Measurements from ENCODE around the gene FUOM.

- TF ChIP-seq EP300 (IDR thresholded peaks at IDR 0.05; ENCODE audit: borderline replicate concordance in 1 of 2, low read depth in 1 of 2, low read length in 1 of 2) = no peak
- TF ChIP-seq NFIC (IDR thresholded peaks at IDR 0.05; ENCODE audit: borderline replicate concordance) = no peak
- no peak for TF ChIP-seq USF1 (IDR thresholded peaks at IDR 0.05; ENCODE audit: borderline replicate concordance, low read depth)
- TF ChIP-seq, protein P1, sequence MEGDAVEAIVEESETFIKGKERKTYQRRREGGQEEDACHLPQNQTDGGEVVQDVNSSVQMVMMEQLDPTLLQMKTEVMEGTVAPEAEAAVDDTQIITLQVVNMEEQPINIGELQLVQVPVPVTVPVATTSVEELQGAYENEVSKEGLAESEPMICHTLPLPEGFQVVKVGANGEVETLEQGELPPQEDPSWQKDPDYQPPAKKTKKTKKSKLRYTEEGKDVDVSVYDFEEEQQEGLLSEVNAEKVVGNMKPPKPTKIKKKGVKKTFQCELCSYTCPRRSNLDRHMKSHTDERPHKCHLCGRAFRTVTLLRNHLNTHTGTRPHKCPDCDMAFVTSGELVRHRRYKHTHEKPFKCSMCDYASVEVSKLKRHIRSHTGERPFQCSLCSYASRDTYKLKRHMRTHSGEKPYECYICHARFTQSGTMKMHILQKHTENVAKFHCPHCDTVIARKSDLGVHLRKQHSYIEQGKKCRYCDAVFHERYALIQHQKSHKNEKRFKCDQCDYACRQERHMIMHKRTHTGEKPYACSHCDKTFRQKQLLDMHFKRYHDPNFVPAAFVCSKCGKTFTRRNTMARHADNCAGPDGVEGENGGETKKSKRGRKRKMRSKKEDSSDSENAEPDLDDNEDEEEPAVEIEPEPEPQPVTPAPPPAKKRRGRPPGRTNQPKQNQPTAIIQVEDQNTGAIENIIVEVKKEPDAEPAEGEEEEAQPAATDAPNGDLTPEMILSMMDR (IDR thresholded peaks at IDR 0.05) = no peak
- no peak for TF ChIP-seq POLR2AphosphoS5 (IDR thresholded peaks at IDR 0.05; ENCODE audit: low read depth, low read length)
These were observed 20.0 kb upstream of the FUOM start for GRCh38 chr10:133377818-133378250.

All from SK-N-SH (cell line).